SH-SY5Y (cell line): ENCODE results near the gene TSC2.

ENCODE experiments used
- GATA2 ChIP-seq: IDR thresholded peaks from 2 replicates; pipeline ENCODE4 v1.6.1; 2011; ENCODE audit warnings: mild to moderate bottlenecking, low read depth, low read length
- GATA3 ChIP-seq: IDR thresholded peaks from 2 replicates; pipeline ENCODE4 v1.6.1; 2011; ENCODE audit warnings: low read depth, mild to moderate bottlenecking, low read length, moderate library complexity

- TF ChIP-seq GATA2 (no peak), GATA3 (no peak)
Measured at GRCh38 chr16:2074071-2074470, 26.3 kb downstream of the TSC2 start.
